GM18502 (cell line): ENCODE measurements around the gene KIF5C.
A peak's percentile ranks its signal among the peaks of the same experiment; 100 is the strongest.

Experiments
- ATAC-seq: cut with Tn5 transposase; IDR thresholded peaks from one replicate; pipeline ENCODE4 v1.9.1; 2021; ENCODE audit warnings: mild to moderate bottlenecking; ENCODE audit not compliant: unreplicated experiment, poor library complexity

The KIF5C gene

DNA sequence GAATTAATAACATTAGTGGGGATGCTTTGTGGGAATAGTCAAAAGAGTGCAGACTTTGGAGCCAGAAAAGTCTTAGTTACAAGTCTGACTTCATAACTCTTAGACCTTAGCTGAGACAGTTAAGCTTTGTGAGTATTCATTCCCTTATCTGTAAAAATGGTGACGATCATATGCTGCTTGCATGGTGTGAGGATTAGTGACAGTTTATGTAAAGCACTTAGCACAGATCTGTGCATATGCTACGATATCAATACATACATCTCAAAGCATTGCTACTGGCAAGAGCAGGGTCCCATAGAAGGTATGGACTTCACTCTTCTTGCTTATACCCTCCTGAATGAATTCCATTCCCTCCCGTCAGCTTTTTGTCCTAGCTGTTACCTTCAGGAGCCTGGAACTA lies 106.8 kb downstream of the KIF5C start:
- no peak for ATAC-seq

- ATAC-seq, result no peak
Observed at GRCh38 chr2:148982282-148982681, 107.3 kb downstream of the KIF5C start.

DNA sequence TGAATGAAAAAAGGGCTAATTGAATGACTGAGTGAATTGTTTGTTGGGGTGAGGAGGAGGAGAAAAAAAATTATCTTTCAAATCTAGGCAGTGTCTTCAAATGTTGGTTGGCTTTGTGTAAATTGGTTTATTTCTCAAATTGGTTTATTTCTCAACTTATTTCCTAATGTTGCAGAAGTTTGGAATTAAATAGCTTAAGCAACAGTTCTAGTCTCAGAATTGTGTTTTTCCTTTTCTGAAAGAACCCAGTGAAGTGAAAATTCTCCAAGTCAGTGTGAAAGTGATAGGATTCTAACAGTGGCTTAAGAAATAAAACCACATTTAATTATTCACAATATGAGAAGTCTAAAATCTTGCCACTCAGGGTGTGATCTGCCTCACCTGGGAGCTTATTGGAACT lies 108.9 kb downstream of the KIF5C start:
- no peak for ATAC-seq

DNA sequence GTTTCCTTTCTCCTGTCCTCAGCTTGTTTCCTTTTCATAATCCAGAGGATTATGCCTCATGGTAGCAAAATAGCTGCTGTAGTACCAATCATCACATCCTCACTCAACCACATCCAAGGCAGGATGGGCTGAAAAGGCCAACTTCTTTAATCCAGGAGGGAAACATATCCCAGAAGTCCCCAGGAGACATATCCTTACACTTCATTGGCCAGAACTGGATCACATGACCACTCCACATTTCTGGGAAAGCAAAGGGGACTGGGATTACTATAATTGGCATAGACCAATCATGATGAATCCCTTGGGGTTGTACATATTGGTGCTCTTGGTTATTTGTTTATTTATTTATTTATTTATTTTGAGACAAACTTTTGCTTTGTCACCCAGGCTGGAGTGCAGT lies 109.4 kb downstream of the KIF5C start:
- ATAC-seq, result no peak

- ATAC-seq, result no peak
Observed at GRCh38 chr2:148987286-148987685, 112.3 kb downstream of the KIF5C start.

GRCh38 chr2:148988337-148988736 lies 113.3 kb downstream of the KIF5C start:
- no peak for ATAC-seq

DNA sequence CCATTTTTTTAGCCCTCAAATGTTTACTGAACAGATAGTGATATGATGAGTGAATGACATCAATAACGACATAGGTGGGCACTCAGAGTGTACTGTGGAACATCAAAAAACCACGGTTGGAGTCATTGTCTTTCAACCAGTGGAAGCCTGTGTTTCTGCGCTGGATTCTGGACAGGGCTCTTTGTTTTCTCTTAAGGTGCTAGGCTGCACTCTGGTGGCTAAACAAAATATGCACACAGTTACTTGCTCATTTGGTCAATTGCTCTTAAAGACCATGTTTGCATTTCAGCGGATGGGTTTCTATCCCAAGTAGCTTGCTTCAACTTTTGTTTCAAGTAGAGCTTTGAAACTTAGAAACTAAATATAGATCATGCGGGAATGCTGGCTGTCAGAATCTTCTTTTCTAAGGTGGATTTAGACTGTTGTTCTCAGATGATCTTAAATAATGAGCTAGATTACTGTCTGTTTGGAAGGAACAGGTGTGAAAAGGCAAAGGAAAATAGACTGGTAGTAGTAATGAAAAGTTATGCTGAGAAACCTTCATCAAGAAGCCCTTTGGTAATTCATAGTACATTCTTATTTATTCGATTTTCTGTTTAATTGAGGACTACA lies 115.0 kb downstream of the KIF5C start:
- ATAC-seq, result peak; percentile 55

DNA sequence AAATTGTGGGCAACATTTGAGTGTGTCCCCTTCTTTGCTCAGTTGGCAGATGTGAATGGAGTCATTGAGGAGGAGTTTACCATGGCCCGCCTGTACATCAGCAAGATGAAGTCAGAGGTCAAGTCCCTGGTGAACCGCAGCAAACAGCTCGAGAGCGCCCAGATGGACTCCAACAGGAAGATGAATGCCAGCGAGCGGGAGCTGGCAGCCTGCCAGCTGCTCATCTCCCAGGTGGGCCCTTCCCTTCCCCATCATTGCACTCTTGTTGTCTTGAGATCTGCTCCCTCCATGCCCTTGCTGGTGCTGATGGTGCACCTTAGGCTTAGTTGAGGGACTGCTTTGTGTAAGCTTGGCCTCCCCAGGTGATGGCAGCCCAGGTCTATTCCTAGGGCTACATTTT lies 115.9 kb downstream of the KIF5C start:
- no peak for ATAC-seq

DNA sequence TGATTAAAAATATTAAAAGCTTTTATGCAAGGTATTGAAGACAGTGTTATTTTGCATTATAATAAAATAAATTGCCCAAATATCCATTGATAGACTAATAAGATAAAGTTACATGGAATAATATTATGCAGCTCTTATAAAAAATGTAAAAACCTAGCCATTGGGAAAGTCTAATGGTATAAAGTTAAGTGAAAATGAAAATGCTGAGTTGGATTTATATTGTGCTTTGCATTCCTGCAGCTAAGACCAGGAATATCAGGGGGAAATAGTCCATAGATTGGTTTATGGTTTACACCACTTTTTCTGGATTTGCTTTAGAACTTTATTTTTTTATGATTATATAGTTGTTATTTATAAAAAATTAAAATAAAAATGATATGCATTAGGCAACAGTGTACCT lies 117.4 kb downstream of the KIF5C start:
- no peak for ATAC-seq

DNA sequence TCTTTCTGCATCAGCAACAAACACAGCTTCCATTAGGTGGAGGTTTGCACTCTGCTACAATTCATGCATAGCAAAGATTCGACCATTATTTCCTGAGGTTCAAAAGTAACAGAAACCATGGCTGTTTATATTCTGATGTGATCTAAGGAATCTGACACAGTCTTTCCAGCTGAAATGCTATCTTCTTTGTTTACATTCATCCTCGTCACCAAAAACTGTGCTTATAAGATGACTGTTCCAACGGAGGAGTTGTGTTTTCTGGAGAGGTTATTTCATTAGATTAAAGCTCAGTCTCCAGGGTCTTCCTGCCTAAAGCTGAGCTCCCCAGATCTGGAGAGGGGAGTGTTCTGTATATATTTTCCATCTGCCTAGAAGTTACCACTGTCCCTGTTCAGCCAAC lies 118.3 kb downstream of the KIF5C start:
- no peak for ATAC-seq

GRCh38 chr2:148994341-148994740 lies 119.3 kb downstream of the KIF5C start:
- no peak for ATAC-seq

DNA sequence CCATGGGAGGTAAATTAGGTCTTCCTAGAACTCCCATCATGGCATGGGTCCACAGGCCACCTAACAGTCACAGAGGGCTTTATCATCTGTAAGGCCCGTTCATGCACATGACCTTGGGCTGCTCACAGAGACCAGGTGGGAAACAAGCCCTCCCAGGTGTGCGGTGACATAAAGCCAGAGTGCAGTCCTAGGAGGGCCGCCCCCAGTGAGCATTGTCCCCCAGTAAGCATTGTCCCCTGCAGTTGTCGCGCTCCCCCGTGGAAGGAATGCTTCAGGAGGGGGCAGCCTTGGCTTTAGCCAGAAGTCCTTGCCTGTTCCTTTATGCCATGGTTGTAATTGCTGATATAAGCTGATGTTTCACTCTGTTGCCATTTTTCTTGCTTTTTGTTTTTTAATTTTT lies 121.8 kb downstream of the KIF5C start:
- no peak for ATAC-seq

GRCh38 chr2:148998165-148998830 lies 123.3 kb downstream of the KIF5C start:
- ATAC-seq, result no peak

- no peak for ATAC-seq
Observed at GRCh38 chr2:148998831-148999200, 123.8 kb downstream of the KIF5C start.

- no peak for ATAC-seq
Observed at GRCh38 chr2:148999451-148999921, 124.5 kb downstream of the KIF5C start.

- ATAC-seq, result no peak
Observed at GRCh38 chr2:149000158-149000938, 125.3 kb downstream of the KIF5C start.

DNA sequence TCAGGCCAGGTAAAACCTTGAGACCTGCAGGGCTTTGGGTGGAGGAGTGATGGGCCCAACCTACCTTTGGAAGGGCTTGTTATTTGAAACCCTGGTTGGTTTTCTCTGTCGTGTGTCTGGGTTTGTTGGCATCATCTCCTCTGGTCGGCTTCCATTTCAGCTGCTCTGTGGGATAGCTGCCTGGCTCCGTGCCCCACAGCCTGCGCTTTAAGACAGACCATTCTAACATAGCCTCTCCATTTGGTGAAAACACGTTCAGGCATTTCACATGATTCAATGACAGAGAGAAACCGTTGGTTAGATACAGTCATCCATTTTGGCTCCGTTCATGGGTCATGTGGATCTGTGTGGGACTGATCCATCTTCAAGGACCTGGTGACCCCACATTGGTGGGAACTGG lies 126.5 kb downstream of the KIF5C start:
- ATAC-seq, result no peak

DNA sequence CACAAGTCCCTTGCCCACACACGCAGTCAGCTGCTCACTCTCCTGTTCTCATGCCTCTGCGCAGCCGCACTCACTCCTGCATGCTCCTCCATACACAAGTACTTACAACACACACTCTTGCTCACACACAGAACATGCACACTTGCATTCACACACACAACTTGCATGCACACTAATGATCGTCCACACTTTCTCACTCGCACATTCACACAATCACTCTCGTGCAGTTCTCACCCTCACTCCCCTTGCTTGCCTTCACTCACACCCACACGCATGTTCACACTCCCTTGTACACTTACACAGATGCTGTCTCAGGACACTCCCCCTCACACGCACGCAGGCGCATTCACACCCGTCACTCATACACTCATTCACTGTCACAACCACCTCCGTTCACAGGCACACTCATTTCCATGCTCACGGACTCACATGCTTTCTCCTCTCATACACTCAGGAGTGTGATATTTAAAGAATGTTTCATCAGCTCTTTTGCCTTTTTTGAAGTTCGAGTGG lies 127.4 kb downstream of the KIF5C start:
- ATAC-seq, result no peak

DNA sequence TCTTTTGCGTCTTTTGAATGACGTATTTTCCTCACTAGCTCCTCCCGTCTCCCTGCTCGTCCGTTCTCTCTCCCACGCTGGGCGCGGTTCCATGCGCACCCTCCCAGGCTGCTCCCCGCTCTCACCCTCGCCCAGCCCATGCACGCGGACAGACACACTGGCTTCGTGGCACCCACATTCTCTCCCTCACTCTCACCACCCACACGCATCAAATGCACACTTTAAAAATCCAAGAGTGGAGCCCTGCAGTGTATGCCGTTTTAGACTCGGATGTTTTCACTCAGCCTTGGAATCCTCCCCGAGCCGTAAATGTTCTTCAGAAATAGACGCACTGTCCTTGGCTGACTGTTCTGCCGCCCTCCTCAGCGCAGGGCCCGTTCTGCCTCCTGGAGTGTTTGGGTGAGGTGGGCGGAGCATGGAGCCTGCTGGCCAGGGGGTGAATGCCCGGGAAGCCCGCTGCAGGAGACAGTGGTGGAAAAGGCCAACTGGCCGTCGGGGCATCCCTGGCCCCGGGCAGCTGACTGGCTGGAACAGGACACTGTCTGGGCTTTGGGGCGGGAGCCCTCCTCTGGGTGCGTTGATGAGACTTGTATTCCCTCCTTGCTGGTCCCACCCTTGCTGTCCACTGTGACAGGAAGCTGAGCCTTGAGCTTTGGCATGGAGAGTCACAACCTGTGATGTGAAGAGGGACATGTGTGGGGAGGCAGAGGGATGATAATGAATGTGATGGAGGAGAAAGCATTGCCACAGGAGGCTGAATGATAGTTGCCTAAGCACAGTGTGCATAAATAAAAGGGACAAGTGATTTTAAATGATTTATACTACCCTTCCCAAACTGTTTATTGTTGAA lies 128.1 kb downstream of the KIF5C start:
- no peak for ATAC-seq

- no peak for ATAC-seq
Observed at GRCh38 chr2:149004836-149005235, 129.8 kb downstream of the KIF5C start.
